HG03103 (cell line): ENCODE results near the gene TENM4.

ENCODE experiments used
- ATAC-seq: cut with Tn5 transposase; IDR thresholded peaks from one replicate; pipeline ENCODE4 v1.9.1; 2021; ENCODE audit warnings: low read depth; ENCODE audit not compliant: unreplicated experiment

Gene TENM4

GRCh38 chr11:78961247-78961646 is 479.6 kb downstream of the TENM4 start:
- ATAC-seq: no peak

GRCh38 chr11:78958444-78958843 is 482.4 kb downstream of the TENM4 start:
- ATAC-seq: no peak

GRCh38 chr11:78957476-78958245 is 483.2 kb downstream of the TENM4 start:
- no peak for ATAC-seq

GRCh38 chr11:78954696-78955095 is 486.1 kb downstream of the TENM4 start:
- no peak for ATAC-seq

- no peak for ATAC-seq
These were observed 486.6 kb downstream of the TENM4 start for GRCh38 chr11:78954261-78954660.

- ATAC-seq: no peak
These were observed 487.9 kb downstream of the TENM4 start for GRCh38 chr11:78952890-78953289.

GRCh38 chr11:78952175-78952574 is 488.7 kb downstream of the TENM4 start:
- ATAC-seq: no peak

GRCh38 chr11:78949976-78950690 is 490.7 kb downstream of the TENM4 start:
- no peak for ATAC-seq

GRCh38 chr11:78946945-78947902 is 493.6 kb downstream of the TENM4 start:
- no peak for ATAC-seq

GRCh38 chr11:78943841-78944240 is 497.0 kb downstream of the TENM4 start:
- no peak for ATAC-seq

- no peak for ATAC-seq
These were observed 497.7 kb downstream of the TENM4 start for GRCh38 chr11:78943154-78943553.

- no peak for ATAC-seq
These were observed 499.5 kb downstream of the TENM4 start for GRCh38 chr11:78941226-78941851.

GRCh38 chr11:78940500-78941225 is 500.2 kb downstream of the TENM4 start:
- no peak for ATAC-seq

- no peak for ATAC-seq
These were observed 501.9 kb downstream of the TENM4 start for GRCh38 chr11:78938971-78939370.

- no peak for ATAC-seq
These were observed 502.8 kb downstream of the TENM4 start for GRCh38 chr11:78938036-78938435.

- ATAC-seq: no peak
These were observed 505.3 kb downstream of the TENM4 start for GRCh38 chr11:78935398-78936068.

- no peak for ATAC-seq
These were observed 507.5 kb downstream of the TENM4 start for GRCh38 chr11:78933350-78933749.

- ATAC-seq: no peak
These were observed 508.1 kb downstream of the TENM4 start for GRCh38 chr11:78932757-78933156.

- ATAC-seq: no peak
These were observed 508.9 kb downstream of the TENM4 start for GRCh38 chr11:78931891-78932290.
